ENCODE results near the gene PEAR1.

DNA sequence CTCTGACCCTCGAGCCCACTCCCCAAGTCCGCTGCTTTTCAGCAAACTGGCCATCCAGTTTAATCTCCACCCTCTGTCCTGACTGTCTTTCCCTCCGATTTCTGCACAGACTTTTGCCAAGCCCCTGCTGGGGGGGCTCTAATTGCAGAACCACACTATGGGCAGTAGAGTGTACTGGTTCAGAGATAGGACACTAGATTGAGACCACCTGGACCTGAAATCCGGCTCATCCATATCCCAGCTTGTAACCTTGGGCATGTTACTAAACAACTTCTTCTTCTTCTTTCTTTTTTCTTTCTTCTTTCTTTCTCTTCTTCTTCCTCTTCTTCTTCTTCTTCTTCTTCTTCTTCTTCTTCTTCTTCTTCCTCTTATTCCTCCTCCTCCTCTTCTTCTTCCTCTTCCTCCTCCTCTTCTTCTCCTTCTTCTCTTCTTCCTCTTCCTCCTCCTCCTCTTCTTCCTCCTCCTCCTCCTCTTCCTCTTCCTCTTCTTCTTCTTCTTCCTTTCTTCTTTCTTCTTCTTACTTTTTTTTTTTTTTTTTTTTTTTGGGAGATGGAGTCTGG is 34.6 kb downstream of the PEAR1 start:
- no peak for TF ChIP-seq POLR2A (IDR thresholded peaks at IDR 0.05)
- TF ChIP-seq CTCF (IDR thresholded peaks at IDR 0.05), result peak in 1 of 5 experiments; percentile 8
